Esophagus squamous epithelium (tissue), 4 donors: ENCODE data around the gene NFKBIB.

ENCODE experiments used
- CTCF ChIP-seq, 6 experiments: fragments of 450-650 bp in 4 of 6; fragments of 200-600 bp in 2 of 6; sonication (generic) in 2 of 6; IDR thresholded peaks; one replicate each; pipeline ENCODE4 v1.5.1; 2016 to 2019; ENCODE audit warnings: antibody characterized with exemption in 6 of 6, mild to moderate bottlenecking in 4 of 6, moderate library complexity in 4 of 6
- POLR2A ChIP-seq, 4 donors: fragments of 450-650 bp; IDR thresholded peaks; one replicate each; pipeline ENCODE4 v1.6.1; 2017; ENCODE audit warnings: antibody characterized with exemption in 4 of 4, mild to moderate bottlenecking in 4 of 4, moderate library complexity in 3 of 4

- no peak for TF ChIP-seq POLR2A (IDR thresholded peaks at IDR 0.05)
- TF ChIP-seq CTCF (IDR thresholded peaks at IDR 0.05), result no peak
Observed at GRCh38 chr19:38918526-38918925, 18.8 kb downstream of the NFKBIB start.
